ENCODE measurements around the gene SLC5A11.
"Not testable (repeated sequence)": the region's sequence is repeated elsewhere in the genome, so short reads cannot be mapped to it uniquely, and the experiment has no call there.

DNA sequence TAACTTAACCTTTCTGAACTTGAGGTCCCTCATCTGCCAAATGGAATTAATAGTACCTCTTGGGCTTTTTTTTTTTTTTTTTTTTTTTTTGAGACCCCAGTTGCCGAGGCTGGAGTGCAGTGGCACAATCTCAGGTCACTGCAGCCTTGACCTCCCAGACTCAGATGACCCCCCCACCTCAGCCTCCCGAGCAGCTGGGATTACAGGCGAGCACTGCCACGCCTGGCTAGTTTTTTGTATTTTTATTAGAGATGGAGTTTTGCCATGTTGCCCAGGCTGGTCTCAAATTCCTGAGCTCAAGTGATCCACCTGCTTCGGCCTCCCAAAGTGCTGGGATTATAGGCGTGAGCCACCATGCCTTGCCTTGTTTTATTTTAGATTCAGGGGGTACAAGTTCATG, 33.0 kb upstream of the SLC5A11 start:
- TF ChIP-seq, protein P1, sequence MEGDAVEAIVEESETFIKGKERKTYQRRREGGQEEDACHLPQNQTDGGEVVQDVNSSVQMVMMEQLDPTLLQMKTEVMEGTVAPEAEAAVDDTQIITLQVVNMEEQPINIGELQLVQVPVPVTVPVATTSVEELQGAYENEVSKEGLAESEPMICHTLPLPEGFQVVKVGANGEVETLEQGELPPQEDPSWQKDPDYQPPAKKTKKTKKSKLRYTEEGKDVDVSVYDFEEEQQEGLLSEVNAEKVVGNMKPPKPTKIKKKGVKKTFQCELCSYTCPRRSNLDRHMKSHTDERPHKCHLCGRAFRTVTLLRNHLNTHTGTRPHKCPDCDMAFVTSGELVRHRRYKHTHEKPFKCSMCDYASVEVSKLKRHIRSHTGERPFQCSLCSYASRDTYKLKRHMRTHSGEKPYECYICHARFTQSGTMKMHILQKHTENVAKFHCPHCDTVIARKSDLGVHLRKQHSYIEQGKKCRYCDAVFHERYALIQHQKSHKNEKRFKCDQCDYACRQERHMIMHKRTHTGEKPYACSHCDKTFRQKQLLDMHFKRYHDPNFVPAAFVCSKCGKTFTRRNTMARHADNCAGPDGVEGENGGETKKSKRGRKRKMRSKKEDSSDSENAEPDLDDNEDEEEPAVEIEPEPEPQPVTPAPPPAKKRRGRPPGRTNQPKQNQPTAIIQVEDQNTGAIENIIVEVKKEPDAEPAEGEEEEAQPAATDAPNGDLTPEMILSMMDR (conservative IDR thresholded peaks at IDR 0.05): not testable (repeated sequence)
- not testable (repeated sequence) for TF ChIP-seq ZFX (IDR thresholded peaks at IDR 0.05)
